H1 (cell line): ENCODE data around the gene SYDE1. TPM values are rescaled to one million over a fixed set of nuclear protein-coding genes. Genes with fewer than 3 reads are reported as not detected.

Experiments used
- EP300 ChIP-seq, 2 experiments: IDR thresholded peaks; 1 replicate in 1 of 2; 2 replicates in 1 of 2; pipeline ENCODE4 v1.6.1; 2011 to 2012; ENCODE audit warnings: low read depth in 2 of 2, low read length in 2 of 2, mild to moderate bottlenecking in 2 of 2, borderline replicate concordance in 1 of 2, inconsistent platforms in 1 of 2, moderate library complexity in 1 of 2
- MAX ChIP-seq: IDR thresholded peaks from 2 replicates; pipeline ENCODE4 v1.6.1; 2012; ENCODE audit warnings: inconsistent platforms
- polyA plus RNA-seq, 7 experiments: library from polyadenylated mRNA; depleted of rRNA in 3 of 7; stranded (reverse) in 5 of 7; unstranded in 2 of 7; fragments of >200 nt in 5 of 7; fragments of 200-250 nt in 2 of 7; gene quantifications; 1 replicate in 5 of 7; 2 replicates in 1 of 7; 4 replicates in 1 of 7; pipeline versions ENCODE4 v1.2.1 to v1.2.3, GENCODE V29; 2011 to 2013; ENCODE audit warnings: missing spikeins in 2 of 7, mixed read lengths in 2 of 7
- total RNA-seq: library from RNA; stranded (reverse); fragmentation: NEBNext Ultra II Directional; extraction: Animal tissue kit (Norgen Biotek cat#: 25700); gene quantifications from 2 replicates; pipeline ENCODE4 v1.2.1, GENCODE V29; 2021
- TF ChIP-seq, protein P1 (sequence below): IDR thresholded peaks from 2 replicates; pipeline ENCODE4 v1.6.1; 2012; ENCODE audit warnings: inconsistent platforms

Gene SYDE1
- total and polyA plus RNA-seq, 2 of the 8 experiments (the other 6 are each of a cell fraction or from before 2014, with no cell fraction given), result 12.0 to 16.8 TPM

DNA sequence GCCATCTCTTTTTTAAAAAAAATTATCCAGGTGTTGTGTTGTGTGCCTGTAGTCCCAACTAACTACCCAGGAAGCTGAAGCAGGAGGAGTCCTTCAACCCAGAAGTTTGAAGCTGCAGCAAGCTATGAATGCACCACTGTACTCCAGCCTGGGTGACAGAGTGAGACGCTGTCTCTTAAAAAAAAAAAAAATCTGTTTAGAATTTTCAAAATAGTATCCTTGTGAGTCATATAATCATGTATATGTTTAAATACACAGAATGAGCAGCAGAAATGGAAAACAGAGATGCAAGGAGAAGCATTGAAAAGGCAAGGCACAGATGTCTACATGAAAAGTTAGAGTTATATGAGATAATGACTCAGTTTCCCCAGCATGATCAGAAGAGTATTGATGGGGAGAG, 31.2 kb downstream of the SYDE1 start (continued):
- TF ChIP-seq EP300 (IDR thresholded peaks at IDR 0.05; ENCODE audit: borderline replicate concordance in 1 of 2, low read depth in 2 of 2, low read length in 2 of 2), result no peak
- no peak for TF ChIP-seq MAX
- TF ChIP-seq, protein P1, sequence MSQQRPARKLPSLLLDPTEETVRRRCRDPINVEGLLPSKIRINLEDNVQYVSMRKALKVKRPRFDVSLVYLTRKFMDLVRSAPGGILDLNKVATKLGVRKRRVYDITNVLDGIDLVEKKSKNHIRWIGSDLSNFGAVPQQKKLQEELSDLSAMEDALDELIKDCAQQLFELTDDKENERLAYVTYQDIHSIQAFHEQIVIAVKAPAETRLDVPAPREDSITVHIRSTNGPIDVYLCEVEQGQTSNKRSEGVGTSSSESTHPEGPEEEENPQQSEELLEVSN, result no peak
- TF ChIP-seq, all 59 proteins: peak for 0
